ENCODE measurements around the gene NBEAL2.
"Not testable (repeated sequence)": the region's sequence is repeated elsewhere in the genome, so short reads cannot be mapped to it uniquely, and the experiment has no call there.

The NBEAL2 gene

DNA sequence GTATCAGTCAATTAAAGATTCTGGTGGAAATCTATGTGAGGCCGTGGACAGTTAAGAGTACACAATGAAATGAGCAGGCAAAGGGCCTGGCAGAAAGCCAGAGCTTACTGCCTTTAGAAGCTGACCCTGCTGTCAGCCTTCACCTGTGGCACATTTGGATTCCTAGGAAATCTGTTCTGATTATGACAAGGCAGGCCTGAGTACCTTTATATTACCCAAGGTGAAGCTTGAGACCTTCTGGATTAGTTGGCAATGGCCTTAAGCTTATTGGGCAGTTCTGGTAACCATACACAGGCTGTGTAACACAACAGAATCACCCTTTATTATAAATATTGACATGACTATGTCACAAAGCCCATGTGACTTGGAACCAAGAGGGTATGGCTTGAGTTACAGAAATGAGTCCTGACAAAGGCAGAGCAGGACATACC lies 43.2 kb downstream of the NBEAL2 start (continued):
- TF ChIP-seq ZFP3 (tag by site-specific recombination; IDR thresholded peaks at IDR 0.05; ENCODE audit: low read depth) = no peak
- no peak for TF ChIP-seq IKZF3 (tag by site-specific recombination; IDR thresholded peaks at IDR 0.05)
- TF ChIP-seq ZNF585B (tag by site-specific recombination; IDR thresholded peaks at IDR 0.05) = no peak
- TF ChIP-seq ZNF211 (tag by site-specific recombination; IDR thresholded peaks at IDR 0.05; ENCODE audit: low read depth) = no peak

- H3K36me3 ChIP-seq (ENCODE audit: control insufficient read depth in 2 of 2, insufficient read depth in 1 of 2, low read length in 2 of 2) = peaks cover 0 to 13% of the 10 kb centered on the region in 2 experiments; a peak in 1 of 3 replicates
- ChIA-PET POLR2A (no interaction called here), CTCF (interaction anchor here (1.1 kb wide), 1 partner anchor 20 kb away, joined by 3 read pairs; no protein-coding TSS in a partner anchor)
- no peak overlapping the region for H3K4me3 ChIP-seq (ENCODE audit: low read depth, low read length)
- no peak overlapping the region for H3K27ac ChIP-seq (ENCODE audit: extremely low read depth, low read depth, low read length)
- no peaks in the 10 kb centered on the region for H3K4me1 ChIP-seq (ENCODE audit: control insufficient read depth, insufficient read depth, low read length)
- no peaks in the 10 kb centered on the region for H3K9me3 ChIP-seq (ENCODE audit: control insufficient read depth, insufficient read depth, low read depth, low read length)
- TF ChIP-seq ZNF654 (tag by site-specific recombination; IDR thresholded peaks at IDR 0.05; ENCODE audit: low read depth) = peak; percentile 38
- TF ChIP-seq HOXA7 (CRISPR knock-in tag; IDR thresholded peaks at IDR 0.05; ENCODE audit: borderline replicate concordance) = no peak
Measured at GRCh38 chr3:47024932-47025331, 45.5 kb downstream of the NBEAL2 start.

- CTCF ChIA-PET; H3K4me1 ChIP-seq (ENCODE audit: control insufficient read depth, insufficient read depth, low read length); POLR2A ChIA-PET; H3K9me3 ChIP-seq (ENCODE audit: control insufficient read depth, insufficient read depth, low read depth, low read length); H3K36me3 ChIP-seq (ENCODE audit: control insufficient read depth in 2 of 2, insufficient read depth in 1 of 2, low read length in 2 of 2); H3K27ac ChIP-seq (ENCODE audit: extremely low read depth, low read depth, low read length); H3K4me3 ChIP-seq (ENCODE audit: low read depth, low read length): not testable (repeated sequence)
- peak; percentile 63 for TF ChIP-seq ZNF146 (tag by site-specific recombination; IDR thresholded peaks at IDR 0.05)
Measured at GRCh38 chr3:47026432-47026831, 47.0 kb downstream of the NBEAL2 start.

DNA sequence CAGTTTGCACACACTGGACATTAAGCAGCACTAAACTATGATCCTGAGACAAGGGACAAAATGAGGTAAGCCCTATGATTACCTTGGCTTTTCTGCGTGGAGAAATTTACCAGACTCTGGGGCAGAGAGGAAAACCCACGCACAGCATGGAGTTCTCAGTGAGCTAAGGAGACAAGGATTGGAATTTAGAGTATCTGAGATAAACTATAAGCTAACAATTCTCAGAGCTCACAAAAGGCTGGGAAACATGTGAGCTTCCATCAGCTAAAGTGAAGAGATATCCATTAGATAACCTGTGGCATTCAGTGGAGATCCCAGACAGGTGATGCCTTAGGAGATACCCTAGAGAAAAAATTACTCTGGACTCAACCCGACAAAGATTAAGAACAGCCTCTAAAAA lies 48.7 kb downstream of the NBEAL2 start:
- POLR2A ChIA-PET = no interaction called here
- peaks cover 0 to 4% of the 10 kb centered on the region in 2 experiments; a peak in 2 of 3 replicates for H3K36me3 ChIP-seq (ENCODE audit: control insufficient read depth in 2 of 2, insufficient read depth in 1 of 2, low read length in 2 of 2)
- CTCF ChIA-PET = interaction anchor here (1.2 kb wide), 1 partner anchor 13 kb away, joined by 4 read pairs; no protein-coding TSS in a partner anchor

More for the DNA sequence above, 48.7 kb downstream of the NBEAL2 start:
- Histone ChIP-seq H3K9me3 (ENCODE audit: control insufficient read depth, insufficient read depth, low read depth, low read length) (no peaks in the 10 kb centered on the region), H3K4me1 (ENCODE audit: control insufficient read depth, insufficient read depth, low read length) (no peaks in the 10 kb centered on the region), H3K27ac (ENCODE audit: extremely low read depth, low read depth, low read length) (no peak overlapping the region), H3K4me3 (ENCODE audit: low read depth, low read length) (no peak overlapping the region)
- no peak for TF ChIP-seq ZNF837 (tag by site-specific recombination; IDR thresholded peaks at IDR 0.05)
- no peak for TF ChIP-seq ZNF792 (tag by site-specific recombination; IDR thresholded peaks at IDR 0.05)
- no peak for TF ChIP-seq HOXD13 (CRISPR knock-in tag; IDR thresholded peaks at IDR 0.05; ENCODE audit: borderline replicate concordance)
- no peak for TF ChIP-seq ZNF221 (tag by site-specific recombination; IDR thresholded peaks at IDR 0.05; ENCODE audit: borderline replicate concordance)
- TF ChIP-seq PRDM2 (tag by site-specific recombination; IDR thresholded peaks at IDR 0.05; ENCODE audit: borderline replicate concordance) = no peak
- no peak for TF ChIP-seq ZNF146 (tag by site-specific recombination; IDR thresholded peaks at IDR 0.05)
- TF ChIP-seq ZNF19 (tag by site-specific recombination; IDR thresholded peaks at IDR 0.05; ENCODE audit: low read depth) = no peak
- TF ChIP-seq ZNF704 (tag by site-specific recombination; IDR thresholded peaks at IDR 0.05) = no peak
- TF ChIP-seq ZNF155 (tag by site-specific recombination; IDR thresholded peaks at IDR 0.05) = no peak
- no peak for TF ChIP-seq ZNF24 (tag by site-specific recombination; IDR thresholded peaks at IDR 0.05)
- no peak for TF ChIP-seq KLF16 (tag by site-specific recombination; IDR thresholded peaks at IDR 0.05)
- TF ChIP-seq EGR2 (tag by site-specific recombination; IDR thresholded peaks at IDR 0.05; ENCODE audit: low read depth) = no peak
- TF ChIP-seq PBX3 (CRISPR knock-in tag; IDR thresholded peaks at IDR 0.05) = no peak
- TF ChIP-seq, protein P1, sequence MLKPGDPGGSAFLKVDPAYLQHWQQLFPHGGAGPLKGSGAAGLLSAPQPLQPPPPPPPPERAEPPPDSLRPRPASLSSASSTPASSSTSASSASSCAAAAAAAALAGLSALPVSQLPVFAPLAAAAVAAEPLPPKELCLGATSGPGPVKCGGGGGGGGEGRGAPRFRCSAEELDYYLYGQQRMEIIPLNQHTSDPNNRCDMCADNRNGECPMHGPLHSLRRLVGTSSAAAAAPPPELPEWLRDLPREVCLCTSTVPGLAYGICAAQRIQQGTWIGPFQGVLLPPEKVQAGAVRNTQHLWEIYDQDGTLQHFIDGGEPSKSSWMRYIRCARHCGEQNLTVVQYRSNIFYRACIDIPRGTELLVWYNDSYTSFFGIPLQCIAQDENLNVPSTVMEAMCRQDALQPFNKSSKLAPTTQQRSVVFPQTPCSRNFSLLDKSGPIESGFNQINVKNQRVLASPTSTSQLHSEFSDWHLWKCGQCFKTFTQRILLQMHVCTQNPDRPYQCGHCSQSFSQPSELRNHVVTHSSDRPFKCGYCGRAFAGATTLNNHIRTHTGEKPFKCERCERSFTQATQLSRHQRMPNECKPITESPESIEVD (tag by site-specific recombination; IDR thresholded peaks at IDR 0.05) = no peak; the same call in 1 of the 2 replicates

Data from HEK293 (cell line).